Activated T-helper 1 cell treated with anti-CD3 and anti-CD28 coated beads, Interleukin-2, amount 50 U/mL, for 16 hours (primary cell): ENCODE measurements around the gene TNNT3.

Source experiments
- DNase-seq, 2 donors: peaks; one replicate each; pipeline ENCODE4 v3.0.0-alpha.2; 2020; ENCODE audit warnings: low read depth in 1 of 2, low spot score in 1 of 2

The TNNT3 gene

DNA sequence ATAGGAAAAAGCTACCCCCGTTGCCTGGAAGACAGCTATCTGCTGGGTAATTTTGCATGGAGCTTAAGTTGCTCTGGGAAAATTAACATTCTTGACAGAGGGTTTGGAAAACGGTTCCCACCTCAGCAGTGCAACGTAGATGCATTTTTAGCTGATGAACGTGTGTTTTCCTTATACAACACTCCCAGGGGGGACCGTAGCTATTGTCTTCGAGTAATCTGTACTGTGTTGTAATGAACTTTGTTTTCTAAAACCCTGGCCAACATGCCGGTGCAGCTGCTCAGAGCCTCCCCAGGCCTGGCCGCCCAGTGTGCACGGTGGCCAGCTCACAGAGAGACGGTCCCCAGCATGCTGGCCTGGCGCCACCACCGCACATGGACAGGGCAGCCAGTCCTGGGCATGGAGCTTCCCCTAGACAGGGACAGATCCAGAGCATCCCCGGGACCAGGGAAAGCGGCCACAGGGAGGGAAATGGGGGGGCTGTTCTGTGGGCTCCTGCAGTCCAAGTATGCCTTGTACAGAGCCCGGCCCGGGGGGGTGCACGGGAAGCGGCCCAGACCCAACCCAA, 2.2 kb downstream of the TNNT3 start:
- DNase-seq: no peak

DNA sequence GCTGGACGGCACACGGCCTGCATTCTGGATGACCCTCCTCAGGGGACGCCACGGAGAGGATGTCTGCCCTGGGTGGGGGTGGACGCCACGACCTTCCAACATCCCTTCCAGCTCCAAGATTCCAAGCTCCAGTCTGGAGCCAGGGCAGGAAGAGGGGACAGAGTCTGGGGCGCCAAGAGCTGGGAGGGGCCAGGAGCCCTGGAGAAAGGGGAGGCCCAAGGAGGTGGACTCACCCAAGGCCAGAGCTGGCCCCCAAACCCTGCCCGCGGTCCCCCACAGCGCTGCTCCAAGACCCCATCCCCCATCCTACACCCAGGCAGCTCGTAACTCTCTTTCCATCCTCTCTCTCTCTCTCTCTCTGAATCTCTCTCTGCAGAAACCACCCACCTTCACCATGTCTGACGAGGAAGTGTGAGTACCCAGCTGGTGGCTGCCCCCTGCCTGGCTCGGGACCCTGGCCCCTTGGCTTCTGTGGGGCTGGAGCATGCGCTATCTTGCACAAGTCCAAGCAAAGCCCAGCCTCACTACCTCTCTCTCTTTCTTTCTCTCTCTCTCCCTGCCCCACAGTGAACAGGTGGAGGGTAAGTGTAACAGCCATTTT, 3.1 kb downstream of the TNNT3 start:
- no peak for DNase-seq

- DNase-seq: no peak
Measured at GRCh38 chr11:1923201-1923956, 3.9 kb downstream of the TNNT3 start.

- DNase-seq: no peak
Measured at GRCh38 chr11:1924181-1924580, 4.7 kb downstream of the TNNT3 start.

DNA sequence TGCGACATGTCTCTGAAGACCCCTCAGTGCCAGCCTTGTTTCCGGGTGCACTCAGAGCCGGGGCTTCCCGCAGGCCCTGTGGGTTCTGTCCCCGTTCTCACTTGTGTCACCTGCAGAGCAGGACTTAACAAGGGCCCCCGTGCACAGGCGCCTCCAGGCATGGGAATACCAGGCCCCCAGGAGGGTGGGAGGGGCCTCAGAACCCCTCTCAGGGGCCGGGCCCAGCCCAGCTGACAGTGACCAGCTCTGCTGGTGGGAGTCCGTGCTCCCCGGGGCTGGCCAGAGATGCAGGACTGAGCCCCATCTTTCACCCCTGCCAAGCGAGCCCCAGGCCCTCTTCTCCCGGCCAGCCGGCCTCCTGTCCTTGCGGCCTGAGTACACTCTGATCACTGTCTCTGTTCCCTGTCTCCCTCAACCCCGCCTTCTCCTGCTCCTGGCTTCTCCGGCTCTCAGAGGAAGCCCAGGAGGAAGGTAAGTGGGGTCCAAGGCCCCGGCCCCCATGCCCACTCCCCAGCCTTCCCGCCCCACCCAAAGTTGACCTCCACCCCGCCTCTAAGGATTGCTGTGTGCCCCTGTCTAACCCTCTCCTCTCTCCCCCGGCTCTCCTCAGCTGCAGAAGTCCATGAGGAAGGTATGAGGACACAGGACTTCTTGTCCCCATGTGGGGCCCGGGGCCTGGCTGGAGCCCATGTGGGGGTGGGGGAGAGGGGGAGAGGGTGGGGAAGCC, 5.3 kb downstream of the TNNT3 start:
- DNase-seq: no peak

GRCh38 chr11:1925373-1926155, 6.1 kb downstream of the TNNT3 start:
- DNase-seq: no peak

GRCh38 chr11:1926156-1927025, 6.9 kb downstream of the TNNT3 start:
- DNase-seq: no peak

DNA sequence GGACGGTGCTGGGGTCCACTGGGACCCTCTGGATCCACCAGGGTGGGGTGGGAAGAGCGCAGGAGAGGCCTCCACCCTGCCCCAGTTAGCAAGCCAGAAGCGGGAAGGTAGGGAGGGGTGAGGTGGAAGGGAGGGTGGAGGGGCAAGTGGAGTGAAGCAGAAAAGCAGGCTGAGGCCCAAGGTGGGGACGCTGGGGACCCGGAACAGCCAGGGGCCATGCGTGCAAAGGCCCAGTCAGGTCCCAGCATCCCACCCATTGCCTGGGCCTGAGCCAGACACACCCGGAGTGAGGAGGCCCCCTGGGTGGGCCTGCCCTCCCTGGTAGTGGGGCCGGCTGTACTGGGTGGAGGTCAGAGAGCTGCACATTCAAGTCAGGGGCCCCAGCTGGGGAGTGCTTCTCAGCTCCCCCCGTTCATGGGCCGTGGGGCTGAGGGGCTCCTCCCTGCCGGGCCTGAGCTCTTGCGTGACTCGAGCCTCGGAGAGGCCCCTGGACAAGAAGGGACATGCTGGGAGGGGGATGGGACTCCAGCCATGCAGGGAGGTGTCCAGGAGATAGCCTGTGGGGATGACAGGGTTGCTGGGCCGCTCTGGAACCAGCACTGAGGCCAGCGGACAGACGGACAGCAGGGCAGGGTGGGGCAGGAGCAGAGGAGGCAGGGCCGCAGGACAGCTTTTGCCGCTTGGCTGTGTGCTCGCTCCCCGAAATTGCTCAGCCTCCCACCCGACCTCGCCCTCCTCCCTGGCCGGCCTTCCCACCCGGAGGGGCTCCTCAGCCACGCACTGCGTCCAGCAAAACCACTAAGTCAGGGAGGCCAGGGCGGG, 7.7 kb downstream of the TNNT3 start:
- no peak for DNase-seq

GRCh38 chr11:1927848-1928469, 8.5 kb downstream of the TNNT3 start:
- no peak for DNase-seq

- no peak for DNase-seq
Measured at GRCh38 chr11:1928470-1928890, 9.0 kb downstream of the TNNT3 start.

DNA sequence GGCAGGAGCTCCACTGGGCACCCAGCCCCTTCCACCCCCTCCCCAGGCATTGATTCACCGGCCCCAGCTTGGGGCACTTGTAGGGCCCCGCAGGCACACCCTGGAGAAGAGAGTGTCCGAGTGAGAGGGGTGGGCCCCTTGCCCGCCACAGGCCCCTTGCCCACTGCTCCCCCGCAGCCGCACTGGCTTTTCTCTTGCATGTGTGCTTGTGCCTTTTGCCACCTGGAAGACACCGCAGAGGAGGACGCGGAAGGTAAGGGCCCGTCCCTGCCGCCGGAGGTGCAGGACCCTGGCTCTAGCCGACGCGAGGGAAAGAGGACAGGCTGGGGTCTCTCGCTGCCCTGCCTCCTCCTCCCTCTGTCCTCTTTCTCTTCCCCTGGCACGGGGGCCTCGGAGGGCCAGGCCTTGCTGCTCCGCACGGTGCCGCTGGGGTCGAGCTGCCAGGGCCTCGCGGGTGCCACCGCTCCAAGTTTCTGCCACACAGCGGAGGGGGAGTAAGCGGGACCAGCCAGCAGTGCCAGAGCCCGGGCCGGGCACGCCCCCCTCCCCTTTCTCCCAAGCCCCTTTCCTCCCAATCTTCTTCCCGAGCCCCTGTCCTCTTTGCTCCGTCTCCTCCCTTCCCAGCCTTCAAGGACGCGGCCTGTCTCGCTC, 9.5 kb downstream of the TNNT3 start:
- no peak for DNase-seq

DNA sequence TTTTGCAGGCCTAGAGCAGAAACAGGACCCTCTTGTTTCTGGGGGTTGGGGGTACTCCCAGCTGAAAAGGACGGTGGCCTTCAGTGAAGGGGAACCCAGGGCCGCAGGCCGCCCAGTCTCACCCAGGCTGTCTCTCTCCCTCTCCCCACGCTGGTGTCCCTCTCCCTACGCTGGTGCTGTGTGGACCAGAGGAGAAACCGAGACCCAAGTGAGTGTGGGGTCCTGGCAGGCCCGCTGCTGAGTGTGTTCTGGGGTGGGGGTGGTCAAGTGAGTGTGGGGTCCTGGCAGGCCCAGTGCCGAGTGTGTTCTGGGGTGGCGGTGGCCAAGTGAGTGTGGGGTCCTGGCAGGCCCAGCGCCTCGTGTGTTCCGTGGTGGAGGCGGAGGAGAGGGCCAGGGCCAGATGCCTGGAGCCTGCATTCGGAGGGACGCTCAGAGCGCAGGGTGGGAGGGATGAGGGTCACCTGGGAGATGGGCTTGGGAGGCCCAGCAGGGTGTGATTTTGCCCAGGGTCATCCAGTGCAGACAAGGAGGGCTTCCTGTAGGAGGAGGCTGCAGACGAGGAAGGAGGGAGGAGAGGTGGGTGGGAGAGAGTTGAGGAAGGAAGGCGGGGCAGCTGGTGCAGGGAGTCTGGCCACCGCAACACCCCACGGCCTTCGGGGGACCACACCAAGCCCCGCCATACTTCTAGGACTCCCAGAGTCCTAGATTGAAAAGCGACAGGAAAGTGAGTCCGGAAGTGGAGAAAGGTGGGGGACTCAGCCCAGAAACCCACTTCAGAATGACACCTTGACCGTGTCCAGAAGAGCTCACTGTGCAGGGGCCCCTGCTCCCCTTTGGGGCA, 10.3 kb downstream of the TNNT3 start:
- no peak for DNase-seq

- no peak for DNase-seq
Measured at GRCh38 chr11:1930462-1930830, 10.9 kb downstream of the TNNT3 start.

- DNase-seq: no peak
Measured at GRCh38 chr11:1931341-1932104, 12.0 kb downstream of the TNNT3 start.

GRCh38 chr11:1932105-1932480, 12.6 kb downstream of the TNNT3 start:
- no peak for DNase-seq

- no peak for DNase-seq
Measured at GRCh38 chr11:1932681-1933080, 13.2 kb downstream of the TNNT3 start.
